OCI-LY7 (cell line): ENCODE results near the gene USP16. TPM values are rescaled to one million over a fixed set of nuclear protein-coding genes. Genes with fewer than 3 reads are reported as not detected.
"Not testable (repeated sequence)": the region's sequence is repeated elsewhere in the genome, so short reads cannot be mapped to it uniquely, and the experiment has no call there.

ENCODE experiments used
- BruUV-seq: library from RNA; stranded (reverse); fragments of 400-500 nt; replicated peaks from 2 replicates; lab custom pipeline; 2021; lab: Mats Ljungman, UMichigan
- CTCF ChIA-PET: fragments of 300-600 bp; sonication (Branson Sonifier 250); formaldehyde crosslinking; loops from one replicate; lab custom pipeline; 2022; ENCODE audit warnings: antibody characterized with exemption; ENCODE audit not compliant: unreplicated experiment; lab: Charles Lee
- POLR2A ChIA-PET: fragments of 300-600 bp; sonication (Branson Sonifier 250); formaldehyde crosslinking; loops from one replicate; lab custom pipeline; 2022; ENCODE audit warnings: antibody characterized with exemption; lab: Charles Lee
- DNase-seq: peaks from one replicate; pipeline ENCODE4 v3.0.0-alpha.2; 2015; ENCODE audit warnings: low spot score
- H2AFZ ChIP-seq: fragments of 200-600 bp; sonication (generic), shearing (Covaris generic); 2 replicates; pipeline ENCODE4 v1.6.1; 2014; ENCODE audit warnings: mild to moderate bottlenecking, antibody characterized with exemption, low read length, moderate library complexity
- H3K27ac ChIP-seq: fragments of 200-600 bp; sonication (generic); 2 replicates; pipeline ENCODE4 v1.5.1; 2014; ENCODE audit warnings: mixed run types, low read depth, mild to moderate bottlenecking, moderate library complexity, low read length, inconsistent platforms; ENCODE audit not compliant: poor library complexity, severe bottlenecking
- H3K36me3 ChIP-seq: fragments of 200-600 bp; sonication (generic); 2 replicates; pipeline ENCODE4 v1.6.1; 2014; ENCODE audit warnings: mild to moderate bottlenecking, antibody characterized with exemption, low read length, moderate library complexity, mixed read lengths; ENCODE audit not compliant: insufficient read depth
- H3K4me1 ChIP-seq: fragments of 200-600 bp; sonication (generic); 2 replicates; pipeline ENCODE4 v1.5.1; 2014; ENCODE audit warnings: mild to moderate bottlenecking, low read length; ENCODE audit not compliant: insufficient read depth, poor library complexity, severe bottlenecking
- H3K4me2 ChIP-seq: fragments of 200-600 bp; sonication (generic); 2 replicates; pipeline ENCODE4 v1.6.1; 2014; ENCODE audit warnings: mild to moderate bottlenecking, low read length
- H3K4me3 ChIP-seq: fragments of 200-600 bp; sonication (generic); 2 replicates; pipeline ENCODE4 v1.5.1; 2014; ENCODE audit warnings: mild to moderate bottlenecking, low read depth, low read length; ENCODE audit not compliant: poor library complexity, severe bottlenecking
- H3K79me2 ChIP-seq: fragments of 200-600 bp; sonication (generic); 2 replicates; pipeline ENCODE4 v1.6.1; 2016; ENCODE audit warnings: low read depth, mild to moderate bottlenecking, low read length, moderate library complexity, mixed read lengths; ENCODE audit not compliant: insufficient read depth
- H3K9me2 ChIP-seq: fragments of 200-600 bp; sonication (generic); 2 replicates; pipeline ENCODE4 v1.6.1; 2016; ENCODE audit warnings: mild to moderate bottlenecking, low read length, mixed read lengths; ENCODE audit not compliant: insufficient read depth
- H3K9me3 ChIP-seq: fragments of 200-600 bp; sonication (generic); 2 replicates; pipeline ENCODE4 v1.6.1; 2014; ENCODE audit warnings: mild to moderate bottlenecking, mixed run types, low read length, mixed read lengths
- H4K20me1 ChIP-seq: fragments of 200-600 bp; sonication (generic); 2 replicates; pipeline ENCODE4 v1.6.1; 2014; ENCODE audit warnings: mild to moderate bottlenecking, antibody characterized with exemption, low read length, moderate library complexity, mixed read lengths; ENCODE audit not compliant: insufficient read depth
- EZH2phosphoT487 ChIP-seq: fragments of 200-600 bp; sonication (generic); IDR thresholded peaks from 2 replicates; pipeline ENCODE4 v1.6.1; 2018; ENCODE audit warnings: low read depth, borderline replicate concordance, mild to moderate bottlenecking, mixed run types, antibody characterized with exemption, low read length, moderate library complexity, mixed read lengths
- intact Hi-C: fragments of 100-400 bp; cut with micrococcal nuclease; formaldehyde crosslinking; loops from one replicate; pipeline ENCODE4 v1.10.0; 2022; ENCODE audit not compliant: unreplicated experiment
- total RNA-seq, 2 experiments: library from RNA; depleted of rRNA in 1 of 2; stranded (reverse); fragments of >200 nt in 1 of 2; shearing (Covaris generic) in 1 of 2; gene quantifications; 2 replicates each; pipeline ENCODE4 v1.2.3, GENCODE V29; 2014 to 2022
- TF ChIP-seq, protein P1 (sequence below): fragments of 200-600 bp; sonication (generic); conservative IDR thresholded peaks from 2 replicates; pipeline ENCODE4 v1.5.1; 2014; ENCODE audit warnings: mild to moderate bottlenecking, antibody characterized with exemption, low read length, moderate library complexity, mixed read lengths

The USP16 gene
- total RNA-seq, 2 experiments from 2014 or later: 22.8 to 34.2 TPM

GRCh38 chr21:29008367-29008766, 16.1 kb upstream of the USP16 start:
- intact Hi-C loops: no loop called here
- no peak overlapping the region for H3K27ac ChIP-seq
- H3K36me3 ChIP-seq: peaks cover 38% of the 10 kb centered on the region
- no peak overlapping the region for H3K4me2 ChIP-seq
- ChIA-PET POLR2A (interaction anchor here (1.4 to 2.1 kb wide), 2 partner anchors 10 to 14 kb away, joined by 4 to 10 read pairs; partner anchors contain the start of gene RWDD2B), CTCF (no interaction called here)
- no peaks in the 10 kb centered on the region for H3K9me2 ChIP-seq
- no peaks in the 10 kb centered on the region for H4K20me1 ChIP-seq
- TF ChIP-seq, protein P1, sequence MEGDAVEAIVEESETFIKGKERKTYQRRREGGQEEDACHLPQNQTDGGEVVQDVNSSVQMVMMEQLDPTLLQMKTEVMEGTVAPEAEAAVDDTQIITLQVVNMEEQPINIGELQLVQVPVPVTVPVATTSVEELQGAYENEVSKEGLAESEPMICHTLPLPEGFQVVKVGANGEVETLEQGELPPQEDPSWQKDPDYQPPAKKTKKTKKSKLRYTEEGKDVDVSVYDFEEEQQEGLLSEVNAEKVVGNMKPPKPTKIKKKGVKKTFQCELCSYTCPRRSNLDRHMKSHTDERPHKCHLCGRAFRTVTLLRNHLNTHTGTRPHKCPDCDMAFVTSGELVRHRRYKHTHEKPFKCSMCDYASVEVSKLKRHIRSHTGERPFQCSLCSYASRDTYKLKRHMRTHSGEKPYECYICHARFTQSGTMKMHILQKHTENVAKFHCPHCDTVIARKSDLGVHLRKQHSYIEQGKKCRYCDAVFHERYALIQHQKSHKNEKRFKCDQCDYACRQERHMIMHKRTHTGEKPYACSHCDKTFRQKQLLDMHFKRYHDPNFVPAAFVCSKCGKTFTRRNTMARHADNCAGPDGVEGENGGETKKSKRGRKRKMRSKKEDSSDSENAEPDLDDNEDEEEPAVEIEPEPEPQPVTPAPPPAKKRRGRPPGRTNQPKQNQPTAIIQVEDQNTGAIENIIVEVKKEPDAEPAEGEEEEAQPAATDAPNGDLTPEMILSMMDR: no peak
- no peak for TF ChIP-seq EZH2phosphoT487
- H2AFZ ChIP-seq: no peak overlapping the region
- H3K79me2 ChIP-seq: peaks cover 6% of the 10 kb centered on the region; the same call in 1 of the 2 replicates
- H3K4me1 ChIP-seq: peaks cover 4% of the 10 kb centered on the region
- no peak for DNase-seq
- BruUV-seq: no TSS peak
- H3K4me3 ChIP-seq: no peak overlapping the region
- no peaks in the 10 kb centered on the region for H3K9me3 ChIP-seq

GRCh38 chr21:29011236-29011635, 13.2 kb upstream of the USP16 start:
- not testable (repeated sequence) for DNase-seq

DNA sequence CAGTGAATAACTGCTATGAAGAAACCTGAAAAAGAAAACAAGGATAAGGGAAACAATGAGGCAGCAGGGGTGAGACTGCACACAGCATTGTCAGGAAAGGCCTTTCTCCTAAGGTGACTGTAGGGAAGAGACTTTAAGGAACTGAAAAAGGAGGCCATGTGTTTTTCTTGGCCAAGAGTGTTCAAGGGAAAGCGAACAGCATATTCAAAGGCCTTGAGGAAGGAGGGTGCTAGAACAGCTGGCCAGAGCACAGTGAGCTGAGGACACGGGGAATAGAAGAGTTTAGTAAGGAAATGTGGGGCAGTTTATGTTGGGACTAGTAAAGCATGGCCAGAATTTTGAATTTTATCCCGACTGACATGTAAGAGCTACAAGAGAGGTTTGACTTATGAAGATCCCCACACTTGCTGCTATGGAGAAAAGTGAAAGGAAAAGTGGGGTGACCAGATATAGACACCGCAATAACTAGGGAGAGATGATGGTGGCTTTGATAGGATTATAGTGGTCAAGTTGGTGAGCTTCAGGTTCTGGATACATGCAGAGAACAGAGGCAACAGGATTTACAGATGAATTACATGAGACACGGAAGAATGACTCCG, 6.7 kb upstream of the USP16 start:
- H3K9me2 ChIP-seq: no peaks in the 10 kb centered on the region
- H2AFZ ChIP-seq: peak overlapping the region; percentile 49; the same call in 1 of the 2 replicates
- peaks cover 21% of the 10 kb centered on the region for H3K79me2 ChIP-seq
- H3K4me1 ChIP-seq: peaks cover 18% of the 10 kb centered on the region
- H3K4me3 ChIP-seq: peak overlapping the region; percentile 86
- ChIA-PET POLR2A (interaction anchor here (1.0 to 4.0 kb wide), 8 partner anchors 9 to 59 kb away, joined by 4 to 71 read pairs (median 9); partner anchors contain the start of genes CCT8 and LTN1), CTCF (interaction anchor here (1.3 kb wide), 1 partner anchor 13 kb away, joined by 3 read pairs; no protein-coding TSS in a partner anchor)
- DNase-seq: peak; percentile 30
- H3K4me2 ChIP-seq: peak overlapping the region; percentile 98
- intact Hi-C loops: loop anchor here (1.0 kb wide), 1 partner anchor 15 kb away; no protein-coding TSS in a partner anchor
- H3K9me3 ChIP-seq: no peaks in the 10 kb centered on the region
- no peak for TF ChIP-seq EZH2phosphoT487
- TF ChIP-seq, protein P1: no peak
- H4K20me1 ChIP-seq: no peaks in the 10 kb centered on the region
- BruUV-seq: no TSS peak
- H3K27ac ChIP-seq: peak overlapping the region; percentile 56
- H3K36me3 ChIP-seq: peaks cover 9% of the 10 kb centered on the region; the same call in 1 of the 2 replicates

More at GRCh38 chr21:29011236-29011635, 13.2 kb upstream of the USP16 start:
- H3K4me2 ChIP-seq, CTCF ChIA-PET, H3K9me2 ChIP-seq, H3K9me3 ChIP-seq, H3K4me1 ChIP-seq, POLR2A ChIA-PET, H3K27ac ChIP-seq, BruUV-seq, H4K20me1 ChIP-seq, intact Hi-C loops, H3K79me2 ChIP-seq, H2AFZ ChIP-seq, H3K4me3 ChIP-seq: not testable (repeated sequence)
- peaks cover 26% of the 10 kb centered on the region for H3K36me3 ChIP-seq
